HepG2 (cell line): ENCODE data around the gene NUFIP2. TPM values are rescaled to one million over a fixed set of nuclear protein-coding genes. Genes with fewer than 3 reads are reported as not detected.

ENCODE experiments used
- ASH2L ChIP-seq: fragments of 300-600, 200-600 bp; sonication (generic); IDR thresholded peaks from 2 replicates; pipeline ENCODE4 v1.7.0; 2017; ENCODE audit warnings: low read depth, mild to moderate bottlenecking, moderate library complexity, mixed read lengths, low read length; ENCODE audit not compliant: insufficient read length
- CTCF ChIP-seq: sonication (generic); formaldehyde crosslinking; IDR thresholded peaks from 2 replicates; pipeline ENCODE4 v1.5.0; 2020; ENCODE audit warnings: mild to moderate bottlenecking, missing genetic modification reagents, moderate library complexity
- KDM4B ChIP-seq: sonication (generic); formaldehyde crosslinking; IDR thresholded peaks from 2 replicates; pipeline ENCODE4 v1.4.0; 2020; ENCODE audit warnings: missing genetic modification reagents
- NRL ChIP-seq: sonication (generic); formaldehyde crosslinking; IDR thresholded peaks from 2 replicates; pipeline ENCODE4 v1.5.0; 2020; ENCODE audit warnings: missing genetic modification reagents, mild to moderate bottlenecking, moderate library complexity, borderline replicate concordance
- SKIL ChIP-seq: sonication (generic); formaldehyde crosslinking; IDR thresholded peaks from 2 replicates; pipeline ENCODE4 v1.8.0; 2022; ENCODE audit warnings: missing genetic modification reagents, mild to moderate bottlenecking, moderate library complexity, borderline replicate concordance
- SP1 ChIP-seq, 2 experiments: fragments of 450-650 bp in 1 of 2; sonication (generic) in 1 of 2; formaldehyde crosslinking in 1 of 2; IDR thresholded peaks; 2 replicates each; pipeline versions ENCODE4 v1.4.0 to v1.6.1; 2016 to 2020; ENCODE audit warnings: missing genetic modification reagents in 1 of 2
- SP4 ChIP-seq: sonication (generic); formaldehyde crosslinking; IDR thresholded peaks from 2 replicates; pipeline ENCODE4 v1.8.1; 2023; ENCODE audit warnings: mild to moderate bottlenecking, missing genetic modification reagents
- YEATS4 ChIP-seq: sonication (generic); formaldehyde crosslinking; IDR thresholded peaks from 2 replicates; pipeline ENCODE4 v1.4.0; 2020; ENCODE audit warnings: missing genetic modification reagents, borderline replicate concordance
- ZNF281 ChIP-seq: sonication (generic); formaldehyde crosslinking; IDR thresholded peaks from 2 replicates; pipeline ENCODE4 v1.4.0; 2020; ENCODE audit warnings: missing genetic modification reagents, borderline replicate concordance
- ZNF292 ChIP-seq: sonication (generic); formaldehyde crosslinking; IDR thresholded peaks from 2 replicates; pipeline ENCODE4 v1.8.1; 2022; ENCODE audit warnings: mild to moderate bottlenecking, low read depth, missing genetic modification reagents, borderline replicate concordance
- polyA plus RNA-seq, 8 experiments: library from polyadenylated mRNA; depleted of rRNA in 3 of 8; stranded (reverse) in 7 of 8; unstranded in 1 of 8; fragments of >200 nt; fragmentation: Illumina TruSeq in 4 of 8; extraction: Trizol in 4 of 8; gene quantifications; 2 replicates each; pipeline versions ENCODE4 v1.2.1 to v1.2.3, GENCODE V29; 2011 to 2016; ENCODE audit warnings: low read depth in 4 of 8, missing spikeins in 1 of 8, mixed read lengths in 1 of 8; ENCODE audit not compliant: insufficient read depth in 1 of 8
- total RNA-seq, 5 experiments: library from RNA; depleted of rRNA; stranded (reverse); fragments of >200 nt; fragmentation: Illumina TruSeq; extraction: Trizol; gene quantifications; 2 replicates each; pipeline ENCODE4 v1.2.3, GENCODE V29; 2016; ENCODE audit warnings: low read depth in 1 of 5
- TF ChIP-seq, protein P1 (sequence below): sonication (generic); formaldehyde crosslinking; IDR thresholded peaks from 2 replicates; pipeline ENCODE4 v1.8.0; 2022; ENCODE audit warnings: missing genetic modification reagents, mild to moderate bottlenecking, inconsistent platforms, borderline replicate concordance
- TF ChIP-seq, protein P2 (sequence below): IDR thresholded peaks from 2 replicates; pipeline ENCODE4 v1.6.1; 2016; ENCODE audit warnings: low read depth
- TF ChIP-seq, protein P3 (sequence below): sonication (generic); formaldehyde crosslinking; conservative IDR thresholded peaks from 2 replicates; pipeline ENCODE4 v1.4.0; 2020; ENCODE audit warnings: missing genetic modification reagents

NUFIP2 gene
- total and polyA plus RNA-seq, 2 of the 13 experiments (the other 11 are each of a cell fraction or from before 2014, with no cell fraction given), result 10.3 to 30.8 TPM

DNA sequence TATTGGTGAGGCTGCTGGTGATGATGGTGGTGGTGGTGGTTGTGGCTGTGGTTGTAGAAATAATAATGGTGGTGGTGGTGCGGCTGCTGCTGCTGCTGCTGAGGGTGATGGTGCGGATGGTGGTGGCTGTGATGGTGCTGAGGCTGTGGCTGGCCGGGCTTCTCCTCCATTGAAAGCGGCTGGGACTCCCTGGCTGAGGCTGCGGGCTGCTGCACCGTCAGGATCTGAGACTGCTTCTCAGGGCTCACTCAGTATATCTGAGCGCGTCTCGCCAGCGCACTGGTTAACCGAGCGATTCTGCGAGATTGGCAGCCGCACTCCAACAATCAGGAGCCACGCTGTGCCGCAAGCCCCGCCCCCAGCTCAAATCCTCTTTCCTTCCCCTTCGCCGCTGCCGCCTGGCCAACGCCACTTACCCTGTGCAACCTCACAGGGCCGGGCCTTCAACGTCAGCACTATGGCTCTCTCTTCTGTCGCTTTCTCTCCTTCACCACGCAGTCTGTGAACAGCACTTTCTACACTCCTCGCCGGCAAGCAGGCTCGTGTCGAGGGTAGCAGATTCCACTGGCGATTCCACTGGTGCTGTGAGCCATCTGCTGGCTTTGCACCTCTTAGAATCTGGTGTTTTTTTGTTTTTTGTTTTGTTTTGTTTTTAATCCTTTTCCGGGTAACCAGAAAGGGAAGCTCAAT is at the start of gene NUFIP2 (continued):
- TF ChIP-seq CTCF (CRISPR knock-in tag) (no peak), KDM4B (CRISPR knock-in tag) (peak; percentile 86), SP4 (CRISPR knock-in tag) (peak; percentile 68; the same call in 1 of the 2 replicates), NRL (CRISPR knock-in tag) (peak; percentile 76; the same call in 1 of the 2 replicates), SP1 (IDR thresholded peaks at IDR 0.05) (no peak), SP1 (CRISPR knock-in tag; IDR thresholded peaks at IDR 0.05) (0 out of 2 replicates have a peak, but pooled peaks have one; percentile 25), SKIL (CRISPR knock-in tag) (no peak), ZNF292 (CRISPR knock-in tag) (peak; percentile 77), ASH2L (peak; percentile 72), ZNF281 (CRISPR knock-in tag) (peak; percentile 44; the same call in 1 of the 2 replicates), YEATS4 (CRISPR knock-in tag) (peak; percentile 86)
- TF ChIP-seq, protein P1, sequence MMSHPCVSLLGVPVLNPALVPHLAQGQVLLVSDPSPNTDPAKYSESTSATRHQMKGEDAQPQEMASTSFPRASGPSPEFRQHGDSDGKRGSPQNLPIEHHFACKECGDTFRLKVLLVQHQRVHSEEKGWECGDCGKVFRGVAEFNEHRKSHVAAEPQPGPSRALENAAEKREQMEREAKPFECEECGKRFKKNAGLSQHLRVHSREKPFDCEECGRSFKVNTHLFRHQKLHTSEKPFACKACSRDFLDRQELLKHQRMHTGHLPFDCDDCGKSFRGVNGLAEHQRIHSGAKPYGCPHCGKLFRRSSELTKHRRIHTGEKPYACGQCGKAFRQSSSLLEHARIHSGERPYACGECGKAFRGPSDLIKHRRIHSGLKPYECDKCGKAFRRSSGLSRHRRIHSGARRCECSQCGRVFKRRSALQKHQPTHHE (CRISPR knock-in tag), result peak; percentile 91; the same call in 1 of the 2 replicates
- TF ChIP-seq, protein P2, sequence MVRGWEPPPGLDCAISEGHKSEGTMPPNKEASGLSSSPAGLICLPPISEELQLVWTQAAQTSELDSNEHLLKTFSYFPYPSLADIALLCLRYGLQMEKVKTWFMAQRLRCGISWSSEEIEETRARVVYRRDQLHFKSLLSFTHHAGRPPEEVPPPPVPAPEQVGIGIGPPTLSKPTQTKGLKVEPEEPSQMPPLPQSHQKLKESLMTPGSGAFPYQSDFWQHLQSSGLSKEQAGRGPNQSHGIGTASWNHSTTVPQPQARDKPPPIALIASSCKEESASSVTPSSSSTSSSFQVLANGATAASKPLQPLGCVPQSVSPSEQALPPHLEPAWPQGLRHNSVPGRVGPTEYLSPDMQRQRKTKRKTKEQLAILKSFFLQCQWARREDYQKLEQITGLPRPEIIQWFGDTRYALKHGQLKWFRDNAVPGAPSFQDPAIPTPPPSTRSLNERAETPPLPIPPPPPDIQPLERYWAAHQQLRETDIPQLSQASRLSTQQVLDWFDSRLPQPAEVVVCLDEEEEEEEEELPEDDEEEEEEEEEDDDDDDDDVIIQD (CRISPR knock-in tag), result no peak
- TF ChIP-seq, protein P3, sequence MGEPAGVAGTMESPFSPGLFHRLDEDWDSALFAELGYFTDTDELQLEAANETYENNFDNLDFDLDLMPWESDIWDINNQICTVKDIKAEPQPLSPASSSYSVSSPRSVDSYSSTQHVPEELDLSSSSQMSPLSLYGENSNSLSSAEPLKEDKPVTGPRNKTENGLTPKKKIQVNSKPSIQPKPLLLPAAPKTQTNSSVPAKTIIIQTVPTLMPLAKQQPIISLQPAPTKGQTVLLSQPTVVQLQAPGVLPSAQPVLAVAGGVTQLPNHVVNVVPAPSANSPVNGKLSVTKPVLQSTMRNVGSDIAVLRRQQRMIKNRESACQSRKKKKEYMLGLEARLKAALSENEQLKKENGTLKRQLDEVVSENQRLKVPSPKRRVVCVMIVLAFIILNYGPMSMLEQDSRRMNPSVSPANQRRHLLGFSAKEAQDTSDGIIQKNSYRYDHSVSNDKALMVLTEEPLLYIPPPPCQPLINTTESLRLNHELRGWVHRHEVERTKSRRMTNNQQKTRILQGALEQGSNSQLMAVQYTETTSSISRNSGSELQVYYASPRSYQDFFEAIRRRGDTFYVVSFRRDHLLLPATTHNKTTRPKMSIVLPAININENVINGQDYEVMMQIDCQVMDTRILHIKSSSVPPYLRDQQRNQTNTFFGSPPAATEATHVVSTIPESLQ, result no peak
